ENCODE results near the gene PLXDC2.

PLXDC2 gene

DNA sequence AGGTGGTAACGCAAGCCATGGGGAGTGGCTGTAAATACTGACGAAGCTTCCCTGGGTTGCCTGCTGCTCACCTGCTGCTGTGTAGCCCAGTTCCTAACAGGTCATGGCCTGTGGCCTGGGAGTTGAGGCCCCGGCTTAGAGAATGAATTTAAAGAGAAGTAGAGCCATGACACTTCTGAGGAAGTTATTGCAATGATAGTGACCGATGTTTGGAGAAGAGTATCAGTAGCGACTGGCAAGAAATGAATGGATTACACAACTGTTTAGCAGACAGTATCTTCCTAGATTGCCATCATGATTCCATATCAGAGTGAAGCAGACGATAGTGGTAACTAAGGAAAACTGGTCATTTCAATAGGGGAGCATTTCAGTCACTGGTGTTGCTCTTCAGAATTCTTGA, 249.6 kb downstream of the PLXDC2 start:
- DNase-seq = no peak

DNA sequence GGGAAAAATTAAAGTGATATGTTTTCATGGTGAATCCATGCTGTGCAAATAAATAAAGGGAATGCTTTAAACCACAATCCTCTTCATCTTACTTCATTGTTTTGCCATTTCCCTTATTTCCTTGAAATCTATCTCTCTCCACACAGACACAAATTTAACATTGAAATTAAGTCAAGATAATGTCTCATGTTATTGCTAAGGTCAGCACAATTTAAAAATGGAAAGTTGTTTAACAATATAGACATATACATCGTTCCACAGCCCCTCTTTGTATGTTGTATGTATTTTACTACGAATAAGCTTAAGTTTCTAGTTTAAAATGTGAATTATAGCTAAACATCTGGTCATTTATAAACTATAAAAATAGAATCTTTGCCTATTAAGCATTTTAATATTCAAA, 256.9 kb downstream of the PLXDC2 start:
- no peak for DNase-seq

DNA sequence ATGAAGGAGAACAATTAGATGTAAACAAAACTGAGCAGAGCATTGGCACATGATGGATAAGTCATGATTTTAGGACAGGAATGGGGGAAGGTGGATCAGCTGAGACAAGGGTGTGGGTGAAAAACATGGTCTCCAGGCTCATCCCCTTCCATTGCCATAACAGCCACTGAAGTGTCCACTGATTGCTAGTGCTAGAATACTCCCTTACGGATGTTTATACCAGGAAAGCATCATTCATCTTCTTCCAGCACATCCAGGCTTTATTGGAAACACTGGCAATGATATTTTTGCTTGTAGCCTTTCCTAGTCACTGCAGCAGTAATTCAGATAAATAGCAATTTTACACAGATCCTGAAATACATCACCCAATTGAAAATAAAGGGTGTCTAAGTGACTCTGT, 259.5 kb downstream of the PLXDC2 start:
- no peak for DNase-seq

DNA sequence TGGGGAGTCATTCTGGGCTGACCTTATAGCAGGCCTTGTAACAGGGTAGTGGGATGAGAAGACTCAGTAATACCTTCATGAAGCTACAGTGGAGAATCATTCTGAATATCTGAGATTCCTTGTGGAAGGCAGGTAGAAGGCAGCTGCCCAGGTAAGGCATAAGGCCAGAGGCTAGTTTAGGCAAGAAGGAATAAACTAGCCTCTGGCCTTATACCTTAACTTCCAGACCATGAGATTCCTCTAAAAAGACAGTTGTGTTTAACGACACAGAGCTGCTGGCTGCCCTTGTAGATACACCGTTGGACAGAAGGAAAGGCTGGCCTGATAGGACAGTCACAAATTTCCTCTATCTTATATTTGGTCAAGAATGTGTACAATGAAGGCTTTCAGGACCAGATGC, 268.2 kb downstream of the PLXDC2 start:
- no peak for DNase-seq

DNA sequence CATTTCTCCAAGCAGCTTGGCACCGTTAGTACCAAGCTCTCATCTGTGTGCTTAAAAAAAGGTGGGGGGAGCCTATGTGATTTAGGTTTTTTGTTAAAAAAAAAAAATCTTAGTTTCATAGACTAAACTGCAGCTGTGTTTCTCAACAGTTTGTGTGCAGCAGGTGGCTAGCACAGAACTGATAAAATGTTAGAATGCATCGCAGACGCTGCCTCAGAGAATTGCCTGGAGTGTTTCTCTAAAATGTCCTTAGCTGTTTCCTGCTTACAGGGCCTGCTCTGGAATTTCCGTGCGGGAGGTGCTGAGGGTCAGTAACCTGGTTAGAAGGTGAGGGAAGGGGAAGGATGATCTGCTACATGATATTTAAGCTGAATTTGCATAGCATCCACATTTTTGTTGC, 268.9 kb downstream of the PLXDC2 start:
- DNase-seq = no peak

DNA sequence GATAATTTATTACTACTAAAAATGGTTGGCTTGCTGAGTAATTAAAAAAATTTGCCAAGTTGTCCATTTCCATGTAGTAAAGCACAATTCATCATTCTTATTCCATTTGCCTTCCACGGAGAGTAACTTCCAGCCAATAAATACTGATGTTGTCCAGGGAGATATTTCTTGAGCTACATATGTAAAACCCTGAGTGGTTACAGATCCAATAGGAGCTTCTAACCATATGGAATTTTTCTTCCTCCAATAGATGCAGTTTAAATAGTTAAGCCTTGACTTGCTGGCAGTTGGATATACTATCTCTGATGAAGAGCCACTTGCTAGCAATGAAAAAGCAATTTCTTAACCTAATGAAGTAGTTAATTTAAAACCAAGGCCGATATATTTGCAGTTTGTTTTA, 271.1 kb downstream of the PLXDC2 start:
- no peak for DNase-seq

DNA sequence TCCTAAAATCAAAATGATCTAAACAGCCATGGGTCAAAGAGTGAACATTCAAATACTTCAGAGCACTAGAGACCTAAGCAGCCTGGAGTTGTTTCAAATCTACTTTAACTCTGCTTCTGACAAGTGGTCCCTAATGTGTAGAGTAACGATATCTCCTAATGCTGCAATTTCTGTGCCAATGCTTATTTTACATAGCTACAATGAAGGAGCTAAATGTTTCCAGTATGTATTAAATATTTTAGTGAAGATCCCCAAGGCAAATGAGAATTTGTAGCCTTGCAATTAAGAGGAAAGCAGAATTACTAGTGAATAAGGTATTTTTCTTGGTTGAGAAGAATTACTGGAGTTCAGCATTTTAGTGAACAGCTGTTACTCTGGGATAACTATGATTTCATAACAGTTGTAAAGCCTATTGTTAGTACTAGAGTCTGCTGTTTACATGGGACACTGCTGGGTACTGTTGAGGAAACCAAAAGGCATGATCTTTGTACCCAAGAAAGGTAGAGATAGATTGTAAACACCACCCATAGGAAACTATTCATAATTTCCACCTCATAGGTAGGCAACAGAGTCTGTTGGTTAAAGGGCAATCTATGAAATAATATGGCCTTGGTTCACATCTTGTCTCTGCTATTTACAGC, 271.9 kb downstream of the PLXDC2 start:
- DNase-seq = no peak

DNA sequence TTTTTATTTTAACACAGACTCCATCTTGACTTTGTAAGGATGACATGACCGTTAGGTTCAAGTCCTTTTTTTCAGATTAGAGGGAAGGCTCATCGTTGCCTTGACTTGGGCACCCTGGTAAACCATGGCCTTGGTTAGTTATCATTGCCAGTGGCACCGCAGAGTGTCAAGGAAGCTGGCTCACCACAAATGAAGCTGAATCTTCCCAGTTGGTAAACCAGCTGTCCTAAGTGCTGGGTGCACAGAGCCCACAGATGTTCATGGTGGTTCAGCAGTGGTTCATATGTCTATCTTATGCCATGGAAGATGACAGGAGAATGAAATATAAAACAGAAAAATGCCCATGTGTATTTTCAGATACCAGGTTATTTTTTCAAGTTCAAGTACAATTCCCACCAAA, 273.6 kb downstream of the PLXDC2 start:
- no peak for DNase-seq

DNA sequence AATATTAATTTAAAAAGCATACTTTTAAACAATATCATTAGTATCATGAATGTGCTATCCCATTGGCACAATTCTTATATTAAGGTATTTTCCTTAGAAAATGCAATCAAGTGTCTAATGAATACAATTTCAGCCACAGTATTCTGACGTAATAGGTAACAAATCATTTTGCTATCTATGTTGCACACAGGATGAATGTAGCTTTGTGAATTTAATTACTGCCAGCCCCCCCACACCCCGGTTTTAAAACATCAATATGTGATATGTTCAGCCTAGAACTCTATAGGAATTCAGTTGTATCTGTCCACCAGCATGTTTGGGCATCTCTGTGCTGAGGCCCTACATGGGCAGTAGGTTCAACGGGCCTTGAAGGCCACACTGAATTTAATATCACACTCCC, 274.6 kb downstream of the PLXDC2 start:
- no peak for DNase-seq

DNA sequence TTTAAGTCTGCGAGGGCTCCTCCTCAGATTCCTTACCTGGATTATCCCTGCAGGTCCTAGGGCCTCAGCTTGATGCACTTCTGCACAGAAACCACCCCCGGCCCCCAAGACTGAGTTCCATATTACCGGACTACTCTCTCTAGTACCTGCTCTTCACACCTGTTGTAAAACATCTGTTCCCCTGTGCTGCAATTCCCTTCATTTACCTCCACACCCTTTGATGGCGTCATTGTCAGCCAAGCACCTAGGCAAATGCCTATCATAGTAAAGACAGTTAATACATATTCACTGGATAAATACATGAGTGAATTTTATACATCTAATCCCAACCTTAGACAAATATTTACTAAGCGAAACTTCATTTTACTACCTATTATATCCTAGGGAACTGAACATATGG, 275.5 kb downstream of the PLXDC2 start:
- no peak for DNase-seq

DNA sequence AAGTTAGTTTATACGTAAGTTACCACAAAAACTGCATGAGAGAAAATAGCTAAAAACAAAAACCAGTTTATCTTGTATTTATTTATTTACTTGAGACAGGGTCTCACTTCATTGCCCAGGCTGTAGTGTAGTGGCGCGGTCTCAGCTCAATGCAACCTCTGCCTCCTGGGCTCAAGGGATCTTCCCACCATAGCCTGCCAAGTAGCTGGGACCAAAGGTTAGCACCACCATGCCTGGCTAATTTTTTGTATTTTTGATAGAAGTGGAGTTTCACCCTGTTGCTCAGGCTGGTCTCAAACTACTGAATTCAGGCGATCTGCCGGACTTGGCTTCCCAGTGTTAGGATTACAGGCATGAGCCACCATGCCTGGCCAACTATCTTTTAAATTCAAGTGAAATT, 277.4 kb downstream of the PLXDC2 start:
- DNase-seq = no peak

DNA sequence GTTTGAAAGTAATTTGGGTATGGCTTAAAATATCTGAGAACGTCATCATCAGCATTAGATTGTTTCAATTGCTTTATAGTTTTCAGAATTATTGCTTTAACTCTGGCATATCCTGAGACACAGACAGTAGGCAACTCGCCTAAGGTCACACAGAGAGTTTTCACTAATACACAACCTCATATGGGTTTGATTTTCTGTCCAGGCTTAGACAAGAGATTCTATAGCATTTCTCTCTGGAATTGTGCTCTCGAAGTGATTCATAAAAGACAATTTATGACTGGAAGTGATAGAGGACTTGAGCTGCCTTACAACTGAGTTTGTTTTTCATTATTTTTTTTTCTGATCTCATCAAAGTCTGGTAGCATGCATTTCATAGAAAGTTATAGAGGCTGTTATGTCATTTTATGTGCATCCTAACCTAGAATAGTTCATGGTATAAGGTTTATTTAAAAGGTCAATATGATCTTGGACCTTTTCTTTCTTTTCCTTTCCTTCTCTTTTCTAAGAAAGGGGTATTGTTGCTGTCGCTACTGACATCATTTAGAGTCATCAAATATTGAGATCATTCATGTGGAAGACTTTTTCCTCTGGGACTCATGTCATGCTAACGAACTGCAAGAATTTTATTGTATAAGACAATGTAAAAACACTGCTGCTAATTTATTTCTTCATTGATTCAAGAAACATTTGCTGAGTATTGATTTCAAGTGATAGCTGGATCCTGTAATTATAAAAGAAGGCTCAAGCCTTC, 278.2 kb downstream of the PLXDC2 start:
- no peak for DNase-seq

DNA sequence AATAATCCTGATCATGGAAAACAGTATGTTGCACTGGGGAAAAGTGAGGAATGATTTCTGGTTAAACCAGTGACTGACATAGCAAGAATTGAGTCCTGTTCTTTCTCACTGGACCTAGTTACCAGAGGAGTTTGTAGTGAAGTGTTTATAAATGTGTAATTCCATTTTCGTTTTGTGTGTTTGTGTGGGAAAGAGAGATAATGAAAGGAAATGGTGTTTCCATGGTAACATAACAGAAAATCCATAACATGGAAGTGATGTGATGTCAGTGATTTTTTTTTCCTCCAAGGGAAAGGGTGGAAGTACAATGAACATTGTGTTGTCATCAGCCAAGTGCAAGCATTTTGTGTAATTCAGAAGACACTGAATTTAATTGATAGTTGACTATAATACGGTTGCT, 283.9 kb downstream of the PLXDC2 start:
- peak; percentile 52 for DNase-seq

DNA sequence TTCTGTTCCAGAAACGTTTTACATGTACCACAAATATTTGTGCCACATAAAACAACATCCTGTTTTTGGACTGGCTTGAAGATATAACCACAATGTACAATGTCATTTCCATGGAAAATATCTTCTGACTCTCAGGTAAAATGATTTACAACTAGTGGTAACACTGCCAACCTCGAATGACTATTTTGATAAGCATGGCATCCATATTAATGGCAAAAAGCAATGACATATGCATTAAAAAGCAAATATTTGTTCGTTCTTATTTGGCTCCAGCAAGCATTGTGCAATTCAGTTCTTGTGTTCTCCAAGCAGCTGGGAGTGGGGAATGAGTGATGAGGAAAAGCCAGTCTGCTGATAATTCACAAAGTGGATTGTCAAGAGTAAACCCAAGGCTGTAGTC, 289.0 kb downstream of the PLXDC2 start:
- no peak for DNase-seq

DNA sequence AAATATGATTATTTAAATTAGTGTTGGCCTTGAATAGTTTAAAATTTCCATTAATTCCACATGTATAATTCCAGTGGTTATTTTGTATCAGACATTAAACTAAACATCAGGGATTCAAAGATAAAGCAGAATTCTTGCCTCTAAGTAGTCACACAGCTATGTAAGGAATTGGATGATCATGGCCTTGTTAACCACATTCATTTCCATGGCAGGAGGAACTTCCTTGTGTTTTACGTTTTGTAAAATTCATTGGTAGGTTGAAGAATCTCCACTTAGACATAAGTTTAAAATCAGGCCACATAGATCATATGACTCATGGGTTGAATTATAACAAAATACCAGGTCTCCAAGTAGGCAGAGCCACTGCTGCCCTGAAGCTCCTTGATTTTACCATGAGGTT, 289.7 kb downstream of the PLXDC2 start:
- DNase-seq = no peak

DNA sequence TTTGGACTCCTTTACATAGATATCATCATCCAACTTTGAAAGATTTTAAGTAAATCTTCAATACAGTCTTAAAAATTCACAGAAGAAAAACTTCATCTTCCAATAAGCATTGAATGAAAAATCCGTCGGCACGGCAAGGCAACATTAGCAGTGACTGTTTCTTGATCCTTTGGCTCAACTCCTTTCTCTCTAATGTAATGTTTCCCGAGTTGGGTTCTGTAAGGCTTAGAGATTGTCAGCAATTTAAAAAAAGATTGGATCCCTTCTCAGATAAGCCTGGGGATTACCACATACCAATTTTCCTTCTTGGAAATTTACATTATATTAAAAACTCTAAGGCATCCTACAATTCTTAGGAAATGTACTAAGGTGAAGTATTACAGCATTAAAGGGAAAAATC, 291.8 kb downstream of the PLXDC2 start:
- no peak for DNase-seq

DNA sequence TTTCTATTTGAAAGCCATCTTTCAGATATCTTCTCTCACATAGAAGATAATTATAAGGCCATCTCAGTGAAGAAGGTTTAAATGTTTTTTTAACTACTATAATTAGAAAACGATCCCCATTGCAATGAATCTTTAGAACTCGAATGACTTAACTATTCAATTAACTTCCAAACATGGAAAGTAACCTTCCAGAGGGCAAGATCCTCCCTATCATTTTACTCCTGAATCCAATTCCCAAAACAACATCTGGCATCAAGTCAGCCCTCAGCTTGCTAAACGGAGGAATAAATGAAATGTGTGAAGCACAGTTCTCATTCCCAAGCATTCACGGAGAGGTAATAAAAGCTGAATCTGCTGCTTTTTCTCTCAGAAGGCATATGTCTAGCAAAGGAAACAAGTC, 293.4 kb downstream of the PLXDC2 start:
- no peak for DNase-seq

DNA sequence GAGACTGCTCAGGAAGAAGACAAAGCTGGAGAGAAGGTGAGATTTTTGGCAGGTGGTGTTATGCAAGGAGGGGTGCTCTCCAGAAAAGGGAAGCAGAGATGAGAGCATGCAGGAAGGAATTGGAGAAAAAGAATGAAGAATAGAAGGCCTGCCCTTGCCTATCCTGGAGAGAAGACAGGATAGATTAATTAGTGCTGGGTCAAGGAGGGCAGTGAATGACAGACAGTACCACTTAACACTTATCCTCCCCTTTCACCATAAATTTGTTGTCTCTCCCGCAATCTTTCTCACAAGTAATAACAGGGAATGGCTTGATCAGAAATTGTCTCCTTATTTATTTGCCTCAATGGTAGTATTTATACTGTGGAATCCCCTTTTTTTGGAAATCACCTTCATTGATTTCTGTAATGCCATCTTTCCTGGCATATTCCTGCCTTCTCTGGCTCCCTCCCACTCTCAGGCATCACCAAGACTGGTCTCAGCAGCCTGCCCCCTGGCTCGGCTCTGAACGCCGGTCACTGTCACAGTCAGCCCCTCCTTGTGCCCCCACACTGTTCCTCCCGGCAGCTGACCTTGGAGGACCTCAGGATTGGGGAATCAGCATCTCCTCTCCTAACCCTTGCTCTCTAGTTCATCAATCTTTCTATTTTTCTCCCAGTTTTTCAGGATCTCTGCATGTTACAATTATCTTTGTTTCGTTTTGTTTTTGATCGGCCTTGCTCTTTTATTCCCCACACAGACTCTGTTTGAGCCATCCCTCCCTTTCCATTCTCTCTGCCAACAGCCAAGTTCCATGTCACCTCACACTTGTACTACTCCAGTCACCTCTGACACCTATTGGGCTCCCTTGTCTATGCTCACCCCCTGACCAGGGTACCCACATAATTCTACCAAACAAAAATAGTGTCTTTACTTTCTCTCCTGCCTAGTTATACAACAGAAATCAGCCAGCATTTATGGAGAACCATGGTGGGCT, 294.2 kb downstream of the PLXDC2 start:
- DNase-seq = peak; percentile 30

DNA sequence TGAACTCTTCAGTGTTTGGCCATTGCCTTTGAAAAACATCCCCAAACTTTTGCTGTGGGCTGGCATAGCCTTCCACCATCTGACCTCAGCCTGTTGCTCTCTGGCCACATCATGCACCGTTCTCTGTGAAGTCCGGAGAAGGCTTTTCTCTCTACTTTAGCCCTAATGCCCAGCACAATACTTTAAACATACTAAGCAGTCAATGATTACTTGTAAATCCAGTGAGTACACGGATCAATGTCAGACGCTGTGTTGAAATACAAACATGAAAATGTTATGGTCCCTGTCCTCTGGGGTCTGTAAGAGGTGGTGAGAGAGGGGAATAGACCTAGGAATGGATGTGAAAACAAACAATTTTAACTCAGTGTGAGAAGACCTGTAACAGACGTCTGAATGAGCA, 297.9 kb downstream of the PLXDC2 start:
- DNase-seq = no peak

DNA sequence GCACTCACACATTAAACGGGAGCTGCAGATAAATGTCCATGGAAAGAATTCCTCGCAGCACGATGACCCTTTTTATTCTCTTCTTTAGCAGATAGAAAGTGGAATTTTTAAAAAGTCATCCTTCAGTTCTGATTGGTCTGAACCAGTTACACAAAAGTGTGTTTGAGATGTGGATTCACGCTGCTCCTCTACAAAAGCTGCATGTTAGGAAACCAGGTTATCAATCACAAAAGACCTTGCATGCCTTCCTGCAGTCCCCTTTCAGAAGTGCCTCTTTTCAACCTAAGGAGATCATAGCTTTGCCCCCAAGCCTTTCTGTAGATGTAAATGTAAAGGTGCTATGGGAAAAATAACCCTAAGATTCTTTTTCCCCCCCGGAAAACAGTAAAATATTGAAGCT, 299.7 kb downstream of the PLXDC2 start:
- no peak for DNase-seq

DNA sequence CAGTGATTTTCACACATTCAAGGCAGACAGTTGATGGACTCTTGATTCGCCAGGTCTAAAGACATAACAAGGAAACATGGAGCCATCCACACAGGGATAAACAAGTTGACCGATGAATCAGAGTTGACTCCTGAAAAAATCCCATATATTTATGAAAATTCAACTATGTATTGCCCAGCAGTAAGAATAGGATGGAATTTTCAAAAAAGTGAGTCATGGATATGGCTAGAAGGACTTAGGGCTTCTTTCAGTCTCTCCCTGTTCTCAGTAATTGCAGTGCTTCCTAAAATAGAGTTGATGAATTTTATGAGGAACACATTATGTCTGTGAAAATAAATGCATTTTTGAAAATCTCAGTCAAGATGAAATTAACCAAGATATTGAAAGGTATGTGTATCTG, 301.2 kb downstream of the PLXDC2 start:
- DNase-seq = no peak

DNA sequence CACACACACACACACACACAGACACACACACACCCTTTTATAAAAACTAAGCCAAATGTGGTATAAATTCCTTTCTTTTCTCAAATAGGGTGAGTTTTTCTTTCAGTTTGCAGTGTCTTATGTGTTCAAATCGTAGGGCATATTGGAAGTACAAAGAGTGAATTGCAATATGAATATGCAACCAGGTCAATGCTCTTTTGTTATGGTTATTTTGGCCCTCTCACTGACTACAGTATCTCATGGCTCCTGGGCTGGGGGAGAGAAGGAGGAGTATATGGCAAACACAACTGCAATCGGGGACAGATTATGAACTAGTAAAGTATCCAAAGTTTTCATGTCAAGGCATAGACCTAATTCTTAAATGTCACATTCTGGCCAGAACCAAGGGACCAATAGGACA, 301.9 kb downstream of the PLXDC2 start:
- DNase-seq = no peak

DNA sequence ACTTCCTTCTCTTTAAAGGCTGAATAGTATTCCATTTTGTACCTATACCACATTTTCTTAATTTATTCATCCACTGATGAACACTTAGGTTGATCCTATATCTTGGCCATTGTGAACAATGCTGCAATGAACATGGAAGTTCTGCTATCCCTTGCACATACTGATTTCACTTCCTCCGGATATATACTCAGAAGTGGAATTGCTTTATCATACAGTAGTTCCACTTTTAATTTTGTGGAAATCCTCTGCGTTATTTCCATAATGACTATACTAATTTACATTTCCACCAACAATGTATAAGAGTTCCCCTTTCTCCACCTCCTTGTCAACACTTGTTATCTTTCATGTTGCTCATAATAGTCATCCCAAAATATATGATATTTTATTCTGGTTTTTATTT, 312.6 kb downstream of the PLXDC2 start:
- no peak for DNase-seq

DNA sequence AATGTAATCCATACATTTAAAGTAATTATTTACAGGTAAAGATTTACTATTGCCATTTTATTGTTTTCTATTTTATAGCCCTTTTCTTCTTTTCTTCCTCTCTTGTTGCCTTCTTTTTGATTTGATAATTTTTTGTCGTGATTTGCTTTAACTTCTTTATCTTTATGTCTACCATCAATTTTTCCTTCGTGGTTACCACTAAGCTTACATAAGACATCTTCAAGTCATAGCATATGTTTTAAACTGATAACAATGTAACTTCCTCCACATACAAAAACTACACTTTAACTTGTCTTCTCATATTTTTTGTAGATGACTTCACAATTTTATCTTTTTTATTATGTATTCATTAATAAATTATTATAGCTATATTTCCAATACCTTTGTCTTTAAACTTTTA, 316.6 kb downstream of the PLXDC2 start:
- DNase-seq = no peak
